Stimulated activated CD8-positive, alpha-beta memory T cell treated with anti-CD3 and anti-CD28 coated beads, Interleukin-15, amount 100 ng/mL, for 48 hours (primary cell): ENCODE data around the gene GPR171.

Experiments used
- DNase-seq, 2 donors: peaks; one replicate each; pipeline ENCODE4 v3.0.0-alpha.2; 2020; ENCODE audit warnings: low read depth in 2 of 2

Gene GPR171

GRCh38 chr3:151213881-151214280 is 10.9 kb upstream of the GPR171 start:
- no peak for DNase-seq

- no peak for DNase-seq
These were observed 10.1 kb upstream of the GPR171 start for GRCh38 chr3:151213151-151213550.

- DNase-seq: no peak
These were observed 7.8 kb upstream of the GPR171 start for GRCh38 chr3:151210676-151211381.

GRCh38 chr3:151209654-151210053 is 6.6 kb upstream of the GPR171 start:
- DNase-seq: no peak

GRCh38 chr3:151206201-151206600 is 3.2 kb upstream of the GPR171 start:
- DNase-seq: no peak

- no peak for DNase-seq
These were observed 2.5 kb upstream of the GPR171 start for GRCh38 chr3:151205482-151205881.

- DNase-seq: no peak
These were observed 1.8 kb upstream of the GPR171 start for GRCh38 chr3:151204530-151205402.

- DNase-seq: no peak
These were observed 1.8 kb downstream of the GPR171 start for GRCh38 chr3:151201051-151201730.

GRCh38 chr3:151200586-151200985 is 2.4 kb downstream of the GPR171 start:
- DNase-seq: no peak

- no peak for DNase-seq
These were observed 3.2 kb downstream of the GPR171 start for GRCh38 chr3:151199554-151200438.

- DNase-seq: no peak
These were observed 4.2 kb downstream of the GPR171 start for GRCh38 chr3:151198849-151199248.

GRCh38 chr3:151197981-151198767 is 4.8 kb downstream of the GPR171 start:
- no peak for DNase-seq

GRCh38 chr3:151197228-151197627 is 5.8 kb downstream of the GPR171 start:
- DNase-seq: no peak

GRCh38 chr3:151196434-151196833 is 6.6 kb downstream of the GPR171 start:
- DNase-seq: no peak

- DNase-seq: no peak
These were observed 7.2 kb downstream of the GPR171 start for GRCh38 chr3:151195826-151196225.

- no peak for DNase-seq
These were observed 10.5 kb downstream of the GPR171 start for GRCh38 chr3:151192545-151192944.

- DNase-seq: no peak
These were observed 11.9 kb downstream of the GPR171 start for GRCh38 chr3:151191095-151191494.

- DNase-seq: no peak
These were observed 19.7 kb downstream of the GPR171 start for GRCh38 chr3:151183265-151183671.

GRCh38 chr3:151182349-151183079 is 20.5 kb downstream of the GPR171 start:
- no peak for DNase-seq
